ENCODE measurements around the gene AK8.

DNA sequence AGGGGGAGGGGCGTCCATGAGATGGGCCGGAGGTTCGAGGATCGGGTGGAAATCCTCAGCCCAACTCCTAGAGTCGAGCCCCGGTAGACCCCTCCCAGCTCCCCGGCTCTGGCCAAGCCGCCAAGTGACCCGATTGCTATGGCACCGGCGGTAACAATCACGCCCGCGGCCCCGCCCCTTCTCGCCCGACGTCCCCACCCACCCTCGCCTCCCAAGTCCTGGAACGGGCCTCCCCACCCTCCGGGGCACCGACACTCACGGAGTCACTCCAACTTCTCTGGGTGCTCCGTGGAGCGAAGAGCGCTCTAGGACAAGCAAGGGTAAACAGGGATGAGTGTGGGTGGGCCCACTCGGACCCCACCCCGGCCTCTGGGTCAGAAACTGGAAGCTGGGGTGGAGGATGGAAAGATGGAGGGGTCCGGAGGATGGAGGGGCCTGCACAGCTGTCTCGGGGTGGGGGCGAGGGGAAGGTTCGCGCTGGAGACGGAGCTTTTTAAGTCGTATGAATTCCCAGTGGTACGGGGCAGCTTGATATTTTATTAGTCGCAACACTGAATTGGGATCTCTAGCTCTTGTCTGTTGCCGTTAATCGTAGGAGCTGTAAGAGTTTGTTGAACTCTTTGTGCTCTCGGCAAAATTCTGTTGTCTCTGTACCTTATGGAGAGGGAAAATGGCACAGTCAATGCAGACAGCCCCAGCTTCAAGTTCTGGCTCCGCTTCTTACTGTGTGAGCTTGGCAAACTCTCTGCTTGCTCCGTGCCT lies 792 bp upstream of the AK8 start, which contains the start of gene SPACA9:
- TF ChIP-seq, protein P1, sequence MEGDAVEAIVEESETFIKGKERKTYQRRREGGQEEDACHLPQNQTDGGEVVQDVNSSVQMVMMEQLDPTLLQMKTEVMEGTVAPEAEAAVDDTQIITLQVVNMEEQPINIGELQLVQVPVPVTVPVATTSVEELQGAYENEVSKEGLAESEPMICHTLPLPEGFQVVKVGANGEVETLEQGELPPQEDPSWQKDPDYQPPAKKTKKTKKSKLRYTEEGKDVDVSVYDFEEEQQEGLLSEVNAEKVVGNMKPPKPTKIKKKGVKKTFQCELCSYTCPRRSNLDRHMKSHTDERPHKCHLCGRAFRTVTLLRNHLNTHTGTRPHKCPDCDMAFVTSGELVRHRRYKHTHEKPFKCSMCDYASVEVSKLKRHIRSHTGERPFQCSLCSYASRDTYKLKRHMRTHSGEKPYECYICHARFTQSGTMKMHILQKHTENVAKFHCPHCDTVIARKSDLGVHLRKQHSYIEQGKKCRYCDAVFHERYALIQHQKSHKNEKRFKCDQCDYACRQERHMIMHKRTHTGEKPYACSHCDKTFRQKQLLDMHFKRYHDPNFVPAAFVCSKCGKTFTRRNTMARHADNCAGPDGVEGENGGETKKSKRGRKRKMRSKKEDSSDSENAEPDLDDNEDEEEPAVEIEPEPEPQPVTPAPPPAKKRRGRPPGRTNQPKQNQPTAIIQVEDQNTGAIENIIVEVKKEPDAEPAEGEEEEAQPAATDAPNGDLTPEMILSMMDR (IDR thresholded peaks at IDR 0.05) = no peak
- no peak for TF ChIP-seq ZFX (IDR thresholded peaks at IDR 0.05; ENCODE audit: borderline replicate concordance)
